ENCODE data around the gene GNPNAT1.

GNPNAT1 gene

DNA sequence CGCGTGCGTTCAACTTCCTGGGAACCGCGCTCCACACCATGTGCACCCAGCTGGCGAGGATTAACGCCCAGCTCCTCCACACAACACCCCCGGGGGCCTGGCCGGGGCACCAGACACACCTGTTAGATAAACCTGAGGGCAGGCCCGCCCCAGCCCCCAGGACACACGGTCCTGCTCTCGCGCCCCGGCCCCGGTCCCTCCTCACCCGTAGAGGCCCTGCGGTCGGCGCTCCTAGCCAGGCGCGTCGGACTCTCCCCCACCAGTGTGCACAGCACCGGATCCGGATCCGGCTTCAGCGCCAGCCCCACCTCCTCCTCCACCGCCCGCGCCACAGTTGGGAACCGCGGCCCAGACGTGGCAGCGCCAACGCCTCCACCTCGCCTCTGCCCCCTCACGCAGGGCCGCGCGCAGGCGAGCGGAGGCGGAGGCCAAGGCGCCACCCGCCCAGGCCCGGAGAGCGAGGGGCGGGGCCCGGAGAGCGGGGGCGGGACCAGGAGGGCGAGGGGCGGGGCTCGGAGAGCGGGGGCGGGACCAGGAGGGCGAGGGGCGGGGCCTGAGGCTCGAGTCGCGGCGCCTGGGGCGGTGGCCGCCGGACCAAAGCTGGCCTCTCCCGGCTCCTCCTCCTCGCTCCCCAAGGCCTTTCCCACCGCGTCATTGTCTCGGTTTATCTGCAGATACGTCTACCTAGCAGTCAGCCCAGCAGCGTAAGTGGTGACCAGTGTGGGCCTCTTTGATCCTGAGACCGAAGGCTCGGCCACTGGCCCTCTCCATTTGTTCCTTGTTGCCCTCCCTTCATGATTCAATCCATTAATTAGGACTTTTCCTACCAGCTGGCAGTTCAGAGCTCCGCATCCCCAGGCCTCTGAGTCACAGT is at the start of gene GNPNAT1:
GNPNAT1 (minus strand) TSS at position 385 of the 874 bp plus-strand sequence. CDS start 6,957 bp downstream, outside the sequence.
- in situ Hi-C loops (cut with HindIII; ENCODE audit: low pct_unique_long_range_greater_than_20kb, low sequenced_read_pairs): no loop called here
- no peak for TF ChIP-seq JUND (IDR thresholded peaks at IDR 0.05; ENCODE audit: low read depth)
- peak; percentile 89 to 98 for DNase-seq (ENCODE audit: low read depth in 1 of 2, low spot score in 1 of 2)

DNA sequence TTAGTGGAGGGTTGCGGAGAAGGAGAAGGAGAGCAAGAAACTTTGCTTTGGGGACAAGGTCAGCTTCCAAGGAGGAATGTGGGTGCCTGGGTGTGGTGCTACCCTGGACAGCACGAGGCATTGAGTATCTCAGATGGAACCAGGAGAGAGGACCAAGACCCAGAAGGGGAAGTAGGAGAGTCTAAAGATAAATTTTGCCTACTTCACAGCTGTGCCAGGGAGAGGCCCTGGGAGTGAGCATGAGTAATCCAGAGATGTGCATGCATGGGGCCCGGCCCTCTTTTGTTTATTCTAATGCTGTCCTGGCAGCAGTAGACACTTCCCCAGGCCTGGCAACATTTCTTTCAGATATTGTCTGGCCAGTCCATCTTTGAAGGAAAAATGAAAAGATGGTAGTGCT is 49.5 kb upstream of the GNPNAT1 start:
- TF ChIP-seq JUND (IDR thresholded peaks at IDR 0.05; ENCODE audit: low read depth): no peak
- no peak for DNase-seq (ENCODE audit: low read depth in 1 of 2, low spot score in 1 of 2)
- in situ Hi-C loops (cut with HindIII; ENCODE audit: low pct_unique_long_range_greater_than_20kb, low sequenced_read_pairs): no loop called here

DNA sequence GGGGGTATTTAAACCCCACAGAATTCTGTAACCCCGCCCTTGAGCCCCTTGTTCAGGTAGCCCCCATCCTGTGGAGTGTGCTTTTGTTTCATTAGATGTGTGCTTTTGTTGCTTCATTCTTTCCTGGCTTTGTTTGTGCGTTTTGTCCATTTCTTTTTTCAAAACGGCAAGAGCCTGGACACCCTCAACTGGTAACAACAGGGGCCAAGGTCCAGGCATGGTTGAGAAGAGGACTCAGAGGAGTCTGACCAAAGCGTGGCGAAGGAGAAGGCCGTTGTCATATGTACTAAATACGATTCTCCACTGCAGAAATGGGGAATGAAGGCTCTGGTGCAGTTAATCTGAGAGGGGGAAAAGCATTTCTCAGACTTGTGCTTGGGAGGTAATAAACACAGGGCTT is 46.0 kb upstream of the GNPNAT1 start:
- DNase-seq (ENCODE audit: low read depth in 1 of 2, low spot score in 1 of 2): no peak
- TF ChIP-seq JUND (IDR thresholded peaks at IDR 0.05; ENCODE audit: low read depth): no peak
- in situ Hi-C loops (cut with HindIII; ENCODE audit: low pct_unique_long_range_greater_than_20kb, low sequenced_read_pairs): no loop called here

DNA sequence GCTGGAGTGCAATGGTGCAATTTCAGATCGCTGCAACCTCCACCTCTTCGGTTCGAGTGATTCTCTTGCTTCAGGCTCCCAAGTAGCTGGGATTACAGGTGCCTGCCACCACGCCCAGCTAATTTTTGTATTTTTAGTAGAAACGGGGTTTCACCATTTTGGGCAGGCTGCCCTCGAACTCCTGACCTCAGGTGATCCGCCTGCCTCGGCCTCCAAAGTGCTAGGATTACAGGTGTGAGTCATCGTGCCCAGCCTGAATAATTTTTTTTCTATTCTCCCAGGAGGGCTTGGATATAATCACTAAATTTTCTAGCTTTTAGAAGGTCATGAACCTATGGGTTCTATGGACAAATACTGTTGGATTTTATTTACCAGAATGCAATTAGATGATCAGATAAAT is 44.7 kb upstream of the GNPNAT1 start:
- no peak for TF ChIP-seq JUND (IDR thresholded peaks at IDR 0.05; ENCODE audit: low read depth)
- in situ Hi-C loops (cut with HindIII; ENCODE audit: low pct_unique_long_range_greater_than_20kb, low sequenced_read_pairs): no loop called here
- DNase-seq (ENCODE audit: low read depth in 1 of 2, low spot score in 1 of 2): no peak

DNA sequence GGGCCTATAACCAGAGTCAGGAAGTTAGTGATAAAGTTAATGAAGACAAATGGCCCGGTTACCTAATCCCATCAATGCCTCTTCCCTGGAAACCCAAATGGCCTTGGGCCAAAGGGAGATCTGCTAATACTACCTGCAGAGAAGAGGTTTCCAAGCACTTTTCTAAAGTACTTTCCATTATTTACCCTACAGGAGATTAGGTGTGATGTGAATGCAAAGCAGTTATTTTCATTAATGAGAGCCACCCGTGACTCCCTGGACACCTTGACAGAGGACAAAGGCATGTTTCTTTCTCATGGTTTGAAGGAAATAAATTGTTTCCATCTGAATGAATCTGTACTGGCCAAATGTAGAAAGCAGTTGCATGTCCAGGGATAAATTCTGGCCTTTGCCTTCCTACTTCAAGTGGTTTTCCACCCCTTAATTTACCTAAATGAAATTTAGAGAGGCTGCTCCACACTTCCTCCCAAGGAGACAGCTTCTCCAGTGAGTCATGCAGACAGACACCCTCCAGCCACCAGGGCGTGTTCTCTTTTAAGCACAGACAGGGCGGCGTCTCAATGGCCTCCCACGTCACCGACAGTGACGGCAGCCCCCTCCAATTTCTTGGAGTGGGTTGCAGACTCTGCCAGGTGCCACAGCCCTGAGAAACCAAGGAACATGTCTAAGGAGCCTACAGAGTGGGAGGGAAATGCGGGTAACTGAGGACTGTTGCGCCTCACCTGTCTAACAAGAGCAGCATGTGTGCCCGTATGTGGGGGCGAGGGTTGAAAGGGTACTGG is 43.9 kb upstream of the GNPNAT1 start:
- DNase-seq (ENCODE audit: low read depth in 1 of 2, low spot score in 1 of 2): no peak
- no peak for TF ChIP-seq JUND (IDR thresholded peaks at IDR 0.05; ENCODE audit: low read depth)
- in situ Hi-C loops (cut with HindIII; ENCODE audit: low pct_unique_long_range_greater_than_20kb, low sequenced_read_pairs): no loop called here

DNA sequence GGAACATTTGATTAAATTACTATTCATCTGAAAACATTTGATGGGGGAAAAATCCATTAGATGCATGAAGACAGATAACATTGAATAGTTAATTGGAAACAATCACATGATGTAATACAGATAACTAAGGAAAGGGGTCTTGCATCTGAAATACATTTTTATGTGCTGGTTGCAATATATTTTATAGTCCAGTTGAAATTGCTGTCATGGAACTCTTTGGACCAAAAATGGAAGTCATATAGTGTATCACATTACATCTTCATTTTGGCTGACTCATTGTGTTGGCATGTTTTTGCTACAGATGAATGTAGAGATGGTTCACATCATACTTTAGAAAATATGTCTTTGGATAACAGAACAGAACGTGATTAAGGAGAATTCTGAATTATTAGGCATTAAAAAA is 43.0 kb upstream of the GNPNAT1 start:
- in situ Hi-C loops (cut with HindIII; ENCODE audit: low pct_unique_long_range_greater_than_20kb, low sequenced_read_pairs): no loop called here
- DNase-seq (ENCODE audit: low read depth in 1 of 2, low spot score in 1 of 2): no peak
- no peak for TF ChIP-seq JUND (IDR thresholded peaks at IDR 0.05; ENCODE audit: low read depth)

DNA sequence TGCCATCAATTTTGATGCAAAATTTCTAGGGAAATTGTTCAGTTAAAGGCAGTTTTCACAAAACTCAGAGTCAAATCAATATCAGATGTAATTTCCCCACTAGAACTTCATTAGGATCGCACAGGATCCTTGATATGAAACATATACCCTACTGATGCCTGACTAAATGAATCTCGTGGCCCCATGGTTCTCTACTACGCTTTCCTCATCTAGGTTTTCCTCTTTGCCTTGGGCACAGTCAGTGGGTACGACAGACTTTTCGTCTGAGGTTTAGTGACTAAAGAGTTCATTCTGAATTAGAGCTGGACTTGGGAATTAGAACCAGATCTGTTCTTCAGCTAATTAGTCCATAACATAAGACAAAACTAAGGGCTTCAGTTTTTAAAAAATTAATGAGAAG is 42.5 kb upstream of the GNPNAT1 start:
- TF ChIP-seq JUND (IDR thresholded peaks at IDR 0.05; ENCODE audit: low read depth): no peak
- no peak for DNase-seq (ENCODE audit: low read depth in 1 of 2, low spot score in 1 of 2)
- in situ Hi-C loops (cut with HindIII; ENCODE audit: low pct_unique_long_range_greater_than_20kb, low sequenced_read_pairs): no loop called here

DNA sequence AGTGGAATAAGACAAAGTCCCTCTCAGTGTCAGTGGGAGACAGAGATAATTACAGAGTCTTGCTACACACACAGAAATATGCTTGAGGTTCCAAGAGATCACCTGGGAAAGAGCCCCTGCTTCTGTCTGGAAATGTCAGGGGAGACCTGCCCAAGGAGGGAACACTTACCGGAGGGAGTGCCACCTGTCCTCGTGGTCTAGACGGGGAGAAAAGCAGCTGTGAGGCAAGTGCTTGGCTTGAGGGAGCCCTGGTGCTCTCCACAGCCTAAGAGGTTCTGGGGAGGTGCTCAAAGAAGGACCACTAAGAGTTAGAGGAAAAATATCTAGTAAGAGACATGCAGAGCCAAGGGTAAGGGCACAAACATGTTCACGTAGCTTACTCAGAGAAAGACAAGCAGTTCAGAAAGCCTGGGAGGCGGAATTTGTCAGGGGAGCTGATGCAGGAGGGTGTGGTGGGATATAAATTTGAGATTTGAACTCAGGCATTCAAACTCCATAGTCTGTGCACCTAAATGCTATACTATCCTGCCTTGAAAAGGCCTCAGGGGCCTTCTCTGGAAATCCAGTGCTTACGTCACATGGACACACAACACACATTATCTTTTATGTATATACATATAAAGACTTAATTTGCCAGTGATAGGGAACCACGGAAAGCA is 38.2 kb upstream of the GNPNAT1 start:
- no peak for TF ChIP-seq JUND (IDR thresholded peaks at IDR 0.05; ENCODE audit: low read depth)
- no peak for DNase-seq (ENCODE audit: low read depth in 1 of 2, low spot score in 1 of 2)
- in situ Hi-C loops (cut with HindIII; ENCODE audit: low pct_unique_long_range_greater_than_20kb, low sequenced_read_pairs): no loop called here

DNA sequence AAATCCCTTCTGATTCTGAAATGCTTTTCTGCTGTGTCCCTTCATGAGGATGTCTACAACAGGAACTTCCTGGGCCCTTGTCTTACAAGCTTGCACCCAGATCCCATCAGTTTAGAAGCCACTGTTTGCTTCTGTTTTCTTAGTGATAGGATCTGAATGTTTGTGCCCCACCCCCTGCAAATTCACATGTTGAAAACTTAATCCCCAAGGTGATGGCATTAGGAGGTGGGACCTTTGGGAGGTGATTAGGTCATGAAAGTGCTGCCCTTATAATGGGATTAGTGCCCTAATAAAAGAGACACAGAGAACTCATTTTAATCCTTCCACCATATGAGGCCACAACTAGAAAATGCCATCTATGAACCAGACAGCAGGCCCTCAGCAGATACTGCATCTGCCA is 36.0 kb upstream of the GNPNAT1 start:
- no peak for TF ChIP-seq JUND (IDR thresholded peaks at IDR 0.05; ENCODE audit: low read depth)
- DNase-seq (ENCODE audit: low read depth in 1 of 2, low spot score in 1 of 2): no peak
- in situ Hi-C loops (cut with HindIII; ENCODE audit: low pct_unique_long_range_greater_than_20kb, low sequenced_read_pairs): no loop called here

DNA sequence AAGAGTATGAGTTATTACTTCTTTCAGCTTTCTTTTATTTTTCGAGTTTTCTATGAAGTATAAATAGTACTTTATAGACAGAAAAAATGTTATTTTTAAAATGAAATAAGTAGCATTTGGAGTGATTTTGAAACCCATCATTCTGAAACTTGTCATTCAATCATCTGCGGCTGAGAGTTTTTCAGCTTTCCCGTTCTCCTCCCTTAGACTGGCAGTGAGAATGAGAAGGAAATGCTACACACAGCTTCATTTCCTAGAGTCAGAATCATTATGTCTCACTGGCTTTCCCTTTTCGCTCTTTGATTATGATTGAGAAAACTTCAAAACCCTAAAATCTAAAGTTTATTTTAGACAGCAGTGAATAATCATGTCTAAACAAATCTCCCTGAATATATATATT is 33.7 kb upstream of the GNPNAT1 start:
- DNase-seq (ENCODE audit: low read depth in 1 of 2, low spot score in 1 of 2): no peak
- TF ChIP-seq JUND (IDR thresholded peaks at IDR 0.05; ENCODE audit: low read depth): no peak
- in situ Hi-C loops (cut with HindIII; ENCODE audit: low pct_unique_long_range_greater_than_20kb, low sequenced_read_pairs): no loop called here

DNA sequence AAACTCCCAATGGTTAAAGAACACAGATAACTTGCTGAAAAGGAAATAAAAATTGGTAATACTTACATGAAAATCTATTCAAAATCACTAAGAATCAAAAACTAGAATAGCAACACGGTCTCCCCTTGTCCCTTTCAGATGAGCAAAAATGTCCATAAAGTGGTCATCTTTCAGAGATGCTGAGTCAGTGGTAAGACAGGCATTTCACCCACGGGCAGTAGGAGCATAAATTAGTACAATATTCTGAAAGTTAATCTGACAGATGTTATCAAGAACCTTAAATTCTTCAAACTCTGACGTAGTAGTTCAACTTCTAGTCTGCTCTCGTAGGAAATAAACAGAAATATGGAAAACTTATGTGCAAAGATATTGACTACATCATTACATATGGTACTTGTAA is 33.1 kb upstream of the GNPNAT1 start:
- no peak for TF ChIP-seq JUND (IDR thresholded peaks at IDR 0.05; ENCODE audit: low read depth)
- in situ Hi-C loops (cut with HindIII; ENCODE audit: low pct_unique_long_range_greater_than_20kb, low sequenced_read_pairs): no loop called here
- no peak for DNase-seq (ENCODE audit: low read depth in 1 of 2, low spot score in 1 of 2)

DNA sequence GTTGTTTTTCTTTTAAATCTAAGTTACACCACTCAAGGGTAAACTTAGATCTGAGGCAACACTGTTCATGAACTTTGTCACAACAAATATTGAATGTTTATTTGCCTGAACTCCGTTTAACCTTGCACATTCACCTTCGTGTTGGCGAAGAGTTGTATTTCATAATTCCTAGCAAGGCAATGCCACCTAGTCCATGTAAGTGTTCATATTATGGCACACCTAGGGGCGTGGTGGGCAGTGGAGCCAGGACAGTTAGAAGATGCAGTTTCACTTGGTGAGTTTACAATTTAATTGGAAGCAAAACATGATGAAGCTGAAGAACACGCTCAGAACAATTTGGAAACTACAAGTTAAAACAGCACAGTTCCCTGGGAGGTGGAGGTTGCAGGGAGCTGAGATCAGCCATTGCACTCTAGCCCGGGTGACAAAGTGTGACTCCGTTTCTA is 30.4 kb upstream of the GNPNAT1 start:
- in situ Hi-C loops (cut with HindIII; ENCODE audit: low pct_unique_long_range_greater_than_20kb, low sequenced_read_pairs): no loop called here
- no peak for TF ChIP-seq JUND (IDR thresholded peaks at IDR 0.05; ENCODE audit: low read depth)
- peak in 1 of 2 experiments; percentile 29 for DNase-seq (ENCODE audit: low read depth in 1 of 2, low spot score in 1 of 2)

DNA sequence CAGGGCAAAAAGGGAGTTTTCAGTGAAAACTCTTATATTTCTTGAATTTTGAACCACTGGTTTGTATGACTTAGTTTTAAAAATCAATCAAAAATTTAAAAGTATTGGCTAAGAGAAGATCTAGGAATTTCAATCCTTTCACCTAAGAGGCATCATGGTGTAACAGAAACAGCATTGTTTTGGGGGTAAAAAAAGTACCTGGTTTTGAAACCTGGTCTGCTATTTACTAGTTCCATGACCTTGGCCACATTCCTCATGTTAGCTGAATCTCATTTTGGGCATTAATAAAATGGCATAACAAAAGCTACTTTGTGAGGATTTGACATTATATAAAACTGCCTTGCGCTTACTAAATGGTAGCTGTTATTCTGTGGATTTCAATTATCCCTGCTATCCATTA is 16.7 kb upstream of the GNPNAT1 start:
- TF ChIP-seq JUND (IDR thresholded peaks at IDR 0.05; ENCODE audit: low read depth): no peak
- in situ Hi-C loops (cut with HindIII; ENCODE audit: low pct_unique_long_range_greater_than_20kb, low sequenced_read_pairs): no loop called here
- DNase-seq (ENCODE audit: low read depth in 1 of 2, low spot score in 1 of 2): no peak

Measured in T47D (cell line).